Measurements from ENCODE around the gene DUSP11.
A peak's percentile ranks its signal among the peaks of the same experiment; 100 is the strongest.

Gene DUSP11

DNA sequence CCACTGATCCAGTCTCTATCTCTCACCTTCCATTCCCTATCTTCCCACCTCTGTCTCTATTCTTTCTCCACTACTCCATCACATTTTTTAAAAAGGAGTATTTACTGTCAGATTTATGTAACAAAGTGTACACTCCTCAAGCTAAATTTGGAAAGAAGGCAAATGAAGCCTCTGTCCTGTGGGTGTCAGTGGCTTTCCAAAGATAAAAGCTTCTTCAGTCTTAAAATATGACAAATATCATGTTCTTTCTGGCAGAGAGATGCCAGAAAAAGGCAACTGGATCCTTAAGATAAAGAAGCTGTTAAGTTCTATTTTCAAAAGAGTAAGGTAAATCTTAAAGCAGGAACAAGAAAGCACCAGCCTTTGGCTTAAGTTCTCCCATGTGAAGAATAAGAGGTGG is 7.1 kb downstream of the DUSP11 start:
- ChIA-PET POLR2A (no interaction called here), CTCF (no interaction called here)
- no peak overlapping the region for H3K4me3 ChIP-seq (ENCODE audit: low read depth, low read length)

DNA sequence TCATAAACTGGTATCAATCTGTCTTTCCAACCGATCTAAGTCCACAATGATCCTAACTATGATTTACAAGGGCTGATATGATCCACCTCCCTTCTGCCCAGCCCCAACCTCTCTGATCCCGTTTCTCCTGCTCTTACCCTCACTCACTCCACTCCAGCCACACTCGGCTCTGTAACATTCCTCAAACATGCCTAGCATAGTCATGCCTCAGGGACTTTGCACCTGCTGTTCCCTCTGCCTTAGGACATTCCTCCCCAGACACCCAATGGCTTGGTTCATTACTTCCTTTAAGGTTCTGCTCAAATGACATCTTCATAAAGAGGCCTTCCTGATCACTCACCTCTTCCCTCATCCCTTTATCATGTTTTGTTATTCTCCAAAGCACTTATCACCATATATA is 9.2 kb downstream of the DUSP11 start:
- Histone ChIP-seq H3K4me1 (ENCODE audit: control insufficient read depth, insufficient read depth, low read length) (no peaks in the 10 kb centered on the region), H3K4me3 (ENCODE audit: low read depth, low read length) (no peak overlapping the region), H3K9me3 (ENCODE audit: control insufficient read depth, insufficient read depth, low read depth, low read length) (no peaks in the 10 kb centered on the region), H3K27ac (ENCODE audit: extremely low read depth, low read depth, low read length) (no peak overlapping the region), H3K36me3 (ENCODE audit: control insufficient read depth in 2 of 2, insufficient read depth in 1 of 2, low read length in 2 of 2) (peaks cover 54 to 87% of the 10 kb centered on the region in 2 experiments)
- ChIA-PET CTCF (no interaction called here), POLR2A (no interaction called here)
- peak; percentile 81 for TF ChIP-seq ZNF623 (tag by site-specific recombination; IDR thresholded peaks at IDR 0.05)
- TF ChIP-seq, protein P1, sequence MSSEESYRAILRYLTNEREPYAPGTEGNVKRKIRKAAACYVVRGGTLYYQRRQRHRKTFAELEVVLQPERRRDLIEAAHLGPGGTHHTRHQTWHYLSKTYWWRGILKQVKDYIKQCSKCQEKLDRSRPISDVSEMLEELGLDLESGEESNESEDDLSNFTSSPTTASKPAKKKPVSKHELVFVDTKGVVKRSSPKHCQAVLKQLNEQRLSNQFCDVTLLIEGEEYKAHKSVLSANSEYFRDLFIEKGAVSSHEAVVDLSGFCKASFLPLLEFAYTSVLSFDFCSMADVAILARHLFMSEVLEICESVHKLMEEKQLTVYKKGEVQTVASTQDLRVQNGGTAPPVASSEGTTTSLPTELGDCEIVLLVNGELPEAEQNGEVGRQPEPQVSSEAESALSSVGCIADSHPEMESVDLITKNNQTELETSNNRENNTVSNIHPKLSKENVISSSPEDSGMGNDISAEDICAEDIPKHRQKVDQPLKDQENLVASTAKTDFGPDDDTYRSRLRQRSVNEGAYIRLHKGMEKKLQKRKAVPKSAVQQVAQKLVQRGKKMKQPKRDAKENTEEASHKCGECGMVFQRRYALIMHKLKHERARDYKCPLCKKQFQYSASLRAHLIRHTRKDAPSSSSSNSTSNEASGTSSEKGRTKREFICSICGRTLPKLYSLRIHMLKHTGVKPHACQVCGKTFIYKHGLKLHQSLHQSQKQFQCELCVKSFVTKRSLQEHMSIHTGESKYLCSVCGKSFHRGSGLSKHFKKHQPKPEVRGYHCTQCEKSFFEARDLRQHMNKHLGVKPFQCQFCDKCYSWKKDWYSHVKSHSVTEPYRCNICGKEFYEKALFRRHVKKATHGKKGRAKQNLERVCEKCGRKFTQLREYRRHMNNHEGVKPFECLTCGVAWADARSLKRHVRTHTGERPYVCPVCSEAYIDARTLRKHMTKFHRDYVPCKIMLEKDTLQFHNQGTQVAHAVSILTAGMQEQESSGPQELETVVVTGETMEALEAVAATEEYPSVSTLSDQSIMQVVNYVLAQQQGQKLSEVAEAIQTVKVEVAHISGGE (tag by site-specific recombination; conservative IDR thresholded peaks at IDR 0.05; ENCODE audit: low read depth) = no peak

More for the DNA sequence above, 7.1 kb downstream of the DUSP11 start:
- Histone ChIP-seq H3K27ac (ENCODE audit: extremely low read depth, low read depth, low read length) (no peak overlapping the region), H3K36me3 (ENCODE audit: control insufficient read depth in 2 of 2, insufficient read depth in 1 of 2, low read length in 2 of 2) (peaks cover 48 to 86% of the 10 kb centered on the region in 2 experiments), H3K9me3 (ENCODE audit: control insufficient read depth, insufficient read depth, low read depth, low read length) (no peaks in the 10 kb centered on the region), H3K4me1 (ENCODE audit: control insufficient read depth, insufficient read depth, low read length) (no peaks in the 10 kb centered on the region)
- TF ChIP-seq ZNF561 (tag by site-specific recombination; IDR thresholded peaks at IDR 0.05; ENCODE audit: borderline replicate concordance) (no peak), RBAK (tag by site-specific recombination; IDR thresholded peaks at IDR 0.05) (no peak), ZNF560 (tag by site-specific recombination; IDR thresholded peaks at IDR 0.05; ENCODE audit: borderline replicate concordance) (no peak), TRIM28 (IDR thresholded peaks at IDR 0.05; ENCODE audit: borderline replicate concordance, low read length) (no peak), ZIC2 (tag by site-specific recombination; IDR thresholded peaks at IDR 0.05) (no peak)

DNA sequence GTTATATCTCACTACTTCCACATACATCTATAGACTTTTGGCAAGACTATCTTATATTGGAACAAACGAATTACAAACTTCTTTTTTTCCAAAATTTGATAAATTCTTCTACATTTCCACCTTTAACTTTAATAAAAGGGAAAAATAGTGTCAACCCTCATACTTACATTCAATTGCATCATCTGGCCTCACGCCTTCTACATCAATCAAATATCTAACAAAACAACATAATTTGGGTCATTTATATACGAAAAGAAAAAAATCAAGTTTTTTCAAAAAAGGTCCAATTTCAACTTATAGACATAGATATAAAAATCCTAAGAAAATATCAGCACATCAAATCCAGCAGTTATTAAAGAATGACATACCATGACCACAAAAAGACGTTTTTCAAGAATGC is 12.9 kb downstream of the DUSP11 start:
- Histone ChIP-seq H3K4me1 (ENCODE audit: control insufficient read depth, insufficient read depth, low read length) (no peaks in the 10 kb centered on the region), H3K27ac (ENCODE audit: extremely low read depth, low read depth, low read length) (no peak overlapping the region), H3K36me3 (ENCODE audit: control insufficient read depth in 2 of 2, insufficient read depth in 1 of 2, low read length in 2 of 2) (peaks cover 55 to 87% of the 10 kb centered on the region in 2 experiments), H3K9me3 (ENCODE audit: control insufficient read depth, insufficient read depth, low read depth, low read length) (no peaks in the 10 kb centered on the region), H3K4me3 (ENCODE audit: low read depth, low read length) (no peak overlapping the region)
- ChIA-PET POLR2A (interaction anchor here (0.6 kb wide), 1 partner anchor 19 kb away, joined by 3 read pairs; no protein-coding TSS in a partner anchor), CTCF (no interaction called here)
- TF ChIP-seq PRDM1 (tag by site-specific recombination; IDR thresholded peaks at IDR 0.05) (no peak), ZSCAN23 (tag by site-specific recombination; IDR thresholded peaks at IDR 0.05) (no peak), ZNF692 (tag by site-specific recombination; IDR thresholded peaks at IDR 0.05) (no peak), ZNF24 (tag by site-specific recombination; IDR thresholded peaks at IDR 0.05) (no peak), ZFP37 (tag by site-specific recombination; IDR thresholded peaks at IDR 0.05) (no peak), ZNF132 (tag by site-specific recombination; IDR thresholded peaks at IDR 0.05; ENCODE audit: borderline replicate concordance) (no peak)

DNA sequence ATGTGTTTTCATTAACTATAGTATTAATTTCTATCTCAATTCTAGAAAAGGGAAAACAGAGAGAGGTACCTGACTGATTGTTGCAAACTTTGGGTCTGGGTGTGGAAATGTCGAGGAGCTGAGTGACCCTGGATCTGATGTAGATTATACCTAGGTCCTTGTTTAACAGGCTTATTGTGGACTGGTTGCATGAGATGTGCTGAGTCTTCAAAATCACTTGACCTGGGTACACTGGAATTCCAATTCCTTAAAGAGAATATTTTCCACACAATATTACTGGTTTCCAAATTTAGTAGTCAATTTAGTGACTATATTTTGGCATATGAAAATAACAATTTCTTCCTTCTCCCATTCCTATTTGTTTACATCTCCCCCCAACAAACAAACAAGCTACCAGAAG is 13.6 kb downstream of the DUSP11 start:
- ChIA-PET CTCF (interaction anchor here (0.6 kb wide), 1 partner anchor 18 kb away, joined by 4 read pairs; no protein-coding TSS in a partner anchor), POLR2A (no interaction called here)
- Histone ChIP-seq H3K27ac (ENCODE audit: extremely low read depth, low read depth, low read length) (no peak overlapping the region), H3K36me3 (ENCODE audit: control insufficient read depth in 2 of 2, insufficient read depth in 1 of 2, low read length in 2 of 2) (peaks cover 54 to 91% of the 10 kb centered on the region in 2 experiments), H3K4me3 (ENCODE audit: low read depth, low read length) (no peak overlapping the region), H3K9me3 (ENCODE audit: control insufficient read depth, insufficient read depth, low read depth, low read length) (no peaks in the 10 kb centered on the region), H3K4me1 (ENCODE audit: control insufficient read depth, insufficient read depth, low read length) (no peaks in the 10 kb centered on the region)
- TF ChIP-seq SALL2 (tag by site-specific recombination; IDR thresholded peaks at IDR 0.05; ENCODE audit: borderline replicate concordance) = no peak
- no peak for TF ChIP-seq ZNF157 (tag by site-specific recombination; IDR thresholded peaks at IDR 0.05)
- TF ChIP-seq ZNF239 (tag by site-specific recombination; IDR thresholded peaks at IDR 0.05) = no peak
- TF ChIP-seq PATZ1 (tag by site-specific recombination; IDR thresholded peaks at IDR 0.05) = no peak
- no peak for TF ChIP-seq ZNF560 (tag by site-specific recombination; IDR thresholded peaks at IDR 0.05; ENCODE audit: borderline replicate concordance)
- TF ChIP-seq, protein P2, sequence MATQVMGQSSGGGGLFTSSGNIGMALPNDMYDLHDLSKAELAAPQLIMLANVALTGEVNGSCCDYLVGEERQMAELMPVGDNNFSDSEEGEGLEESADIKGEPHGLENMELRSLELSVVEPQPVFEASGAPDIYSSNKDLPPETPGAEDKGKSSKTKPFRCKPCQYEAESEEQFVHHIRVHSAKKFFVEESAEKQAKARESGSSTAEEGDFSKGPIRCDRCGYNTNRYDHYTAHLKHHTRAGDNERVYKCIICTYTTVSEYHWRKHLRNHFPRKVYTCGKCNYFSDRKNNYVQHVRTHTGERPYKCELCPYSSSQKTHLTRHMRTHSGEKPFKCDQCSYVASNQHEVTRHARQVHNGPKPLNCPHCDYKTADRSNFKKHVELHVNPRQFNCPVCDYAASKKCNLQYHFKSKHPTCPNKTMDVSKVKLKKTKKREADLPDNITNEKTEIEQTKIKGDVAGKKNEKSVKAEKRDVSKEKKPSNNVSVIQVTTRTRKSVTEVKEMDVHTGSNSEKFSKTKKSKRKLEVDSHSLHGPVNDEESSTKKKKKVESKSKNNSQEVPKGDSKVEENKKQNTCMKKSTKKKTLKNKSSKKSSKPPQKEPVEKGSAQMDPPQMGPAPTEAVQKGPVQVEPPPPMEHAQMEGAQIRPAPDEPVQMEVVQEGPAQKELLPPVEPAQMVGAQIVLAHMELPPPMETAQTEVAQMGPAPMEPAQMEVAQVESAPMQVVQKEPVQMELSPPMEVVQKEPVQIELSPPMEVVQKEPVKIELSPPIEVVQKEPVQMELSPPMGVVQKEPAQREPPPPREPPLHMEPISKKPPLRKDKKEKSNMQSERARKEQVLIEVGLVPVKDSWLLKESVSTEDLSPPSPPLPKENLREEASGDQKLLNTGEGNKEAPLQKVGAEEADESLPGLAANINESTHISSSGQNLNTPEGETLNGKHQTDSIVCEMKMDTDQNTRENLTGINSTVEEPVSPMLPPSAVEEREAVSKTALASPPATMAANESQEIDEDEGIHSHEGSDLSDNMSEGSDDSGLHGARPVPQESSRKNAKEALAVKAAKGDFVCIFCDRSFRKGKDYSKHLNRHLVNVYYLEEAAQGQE (tag by site-specific recombination; IDR thresholded peaks at IDR 0.05) = no peak

Data from HEK293 (cell line).